SK-N-MC (cell line): ENCODE results near the gene BMPR1A.

Experiments used
- DNase-seq: peaks from one replicate; pipeline ENCODE4 v3.0.0-alpha.2; 2011; ENCODE audit warnings: low read depth, low spot score
- H3K27ac ChIP-seq: fragments of 200-600 bp; sonication (generic); 2 replicates; pipeline ENCODE4 v1.5.1; 2016; ENCODE audit warnings: mixed run types
- H3K36me3 ChIP-seq: fragments of 200-600 bp; sonication (generic); 2 replicates; pipeline ENCODE4 v1.6.1; 2017; ENCODE audit warnings: antibody characterized with exemption, low read length, mixed read lengths; ENCODE audit not compliant: insufficient read depth
- H3K4me3 ChIP-seq: fragments of 200-600 bp; sonication (generic); 2 replicates; pipeline ENCODE4 v1.5.1; 2016
- H3K9ac ChIP-seq: fragments of 200-600 bp; sonication (generic); 2 replicates; pipeline ENCODE4 v1.8.0; 2017; ENCODE audit warnings: mixed run types, mixed read lengths; ENCODE audit not compliant: insufficient read length
- H3K9me3 ChIP-seq: fragments of 200-600 bp; sonication (generic); 2 replicates; pipeline ENCODE4 v1.6.1; 2017; ENCODE audit warnings: low read depth, mild to moderate bottlenecking, antibody characterized with exemption, low read length, moderate library complexity, mixed read lengths
- EZH2 ChIP-seq: fragments of 200-600 bp; sonication (generic); IDR thresholded peaks from one replicate; pipeline ENCODE4 v1.6.1; 2017; ENCODE audit warnings: antibody characterized with exemption
- FOXP2 ChIP-seq: optimal IDR thresholded peaks from 2 replicates; pipeline ENCODE3; 2011; ENCODE audit warnings: mild to moderate bottlenecking, moderate library complexity; ENCODE audit not compliant: insufficient read depth; ENCODE audit errors: extremely low read length, control extremely low read depth
- POLR2AphosphoS5 ChIP-seq: IDR thresholded peaks from 2 replicates; pipeline ENCODE4 v1.6.1; 2012; ENCODE audit warnings: mild to moderate bottlenecking, low read depth, low read length, borderline replicate concordance

BMPR1A gene

DNA sequence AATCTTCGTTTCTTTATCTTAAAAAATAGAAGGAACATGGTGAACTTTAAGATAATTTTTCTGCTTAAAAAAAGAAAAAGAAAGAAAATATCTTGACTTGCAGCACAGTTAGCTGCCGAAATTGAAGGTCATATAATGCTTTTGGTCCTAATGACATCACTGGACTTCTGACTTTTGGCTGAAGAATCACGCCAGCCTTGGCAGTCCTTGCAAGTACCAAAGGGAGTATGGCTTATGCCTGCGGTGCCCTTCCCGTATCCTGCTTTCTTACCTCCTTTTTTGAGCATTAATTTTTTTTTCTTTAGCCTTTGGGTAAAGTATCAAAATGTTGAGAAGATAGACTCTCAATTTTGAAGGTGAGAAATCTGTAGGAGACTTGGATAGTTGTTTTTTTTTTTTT, 7.0 kb downstream of the BMPR1A start:
- no peak for DNase-seq
- no peak for TF ChIP-seq FOXP2
- TF ChIP-seq POLR2AphosphoS5: no peak
- no peak for TF ChIP-seq EZH2
- Histone ChIP-seq H3K9me3 (no peaks in the 10 kb centered on the region), H3K4me3 (no peak overlapping the region), H3K9ac (no peak overlapping the region), H3K36me3 (no peaks in the 10 kb centered on the region), H3K27ac (no peak overlapping the region)

DNA sequence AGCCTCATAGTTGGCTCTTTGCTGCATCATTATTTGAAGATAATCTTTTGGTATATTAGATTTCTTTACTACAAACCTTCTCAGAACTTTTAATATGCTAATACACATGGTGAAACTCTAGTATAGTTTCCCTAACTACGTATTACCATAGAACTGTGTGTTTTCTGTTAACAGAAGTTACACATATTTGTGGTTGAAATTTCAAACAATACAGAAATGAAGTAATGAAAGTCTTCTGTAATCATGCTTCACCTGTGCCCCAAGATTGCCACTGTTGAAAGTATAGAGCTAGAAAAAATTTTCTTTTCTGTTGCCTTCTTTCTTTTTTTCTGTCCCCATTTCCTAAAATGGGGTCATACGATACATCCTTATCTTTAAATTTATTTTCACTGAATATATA, 9.1 kb downstream of the BMPR1A start:
- no peak for DNase-seq
- no peak for TF ChIP-seq FOXP2
- no peak for TF ChIP-seq POLR2AphosphoS5
- no peak for TF ChIP-seq EZH2
- H3K9me3 ChIP-seq: no peaks in the 10 kb centered on the region
- H3K4me3 ChIP-seq: no peak overlapping the region
- H3K36me3 ChIP-seq: no peaks in the 10 kb centered on the region
- H3K27ac ChIP-seq: no peak overlapping the region
- H3K9ac ChIP-seq: no peak overlapping the region

DNA sequence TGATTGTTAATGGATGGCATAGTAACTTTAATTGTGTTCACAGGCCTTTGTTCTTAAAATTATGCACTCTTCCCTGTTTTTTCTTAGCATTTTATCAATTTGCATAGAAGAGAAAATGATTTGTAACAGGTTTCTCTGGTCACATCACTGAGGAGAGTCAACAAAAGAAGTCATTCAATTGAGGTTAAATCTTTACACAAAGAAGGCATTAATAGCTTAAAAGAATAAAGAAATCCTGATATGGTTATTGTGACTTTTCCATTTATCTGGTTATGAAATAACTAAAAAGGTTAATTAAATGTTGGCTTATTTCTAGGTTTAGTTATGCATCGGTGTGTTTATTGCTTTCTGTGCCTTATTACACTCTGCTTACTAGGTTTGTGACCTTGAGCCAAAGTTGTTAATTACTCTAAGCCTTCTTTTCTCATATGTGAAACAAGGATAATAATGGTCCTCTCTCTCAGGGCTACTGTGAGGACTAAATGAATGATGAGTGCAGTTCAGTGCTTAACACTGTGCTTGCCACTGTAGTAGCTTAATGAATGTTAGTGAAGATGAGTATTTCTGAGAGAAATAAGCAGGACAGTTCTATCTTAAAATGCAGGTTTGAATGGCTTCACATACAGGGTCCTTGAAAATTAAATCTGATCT, 12.1 kb downstream of the BMPR1A start:
- DNase-seq: no peak

DNA sequence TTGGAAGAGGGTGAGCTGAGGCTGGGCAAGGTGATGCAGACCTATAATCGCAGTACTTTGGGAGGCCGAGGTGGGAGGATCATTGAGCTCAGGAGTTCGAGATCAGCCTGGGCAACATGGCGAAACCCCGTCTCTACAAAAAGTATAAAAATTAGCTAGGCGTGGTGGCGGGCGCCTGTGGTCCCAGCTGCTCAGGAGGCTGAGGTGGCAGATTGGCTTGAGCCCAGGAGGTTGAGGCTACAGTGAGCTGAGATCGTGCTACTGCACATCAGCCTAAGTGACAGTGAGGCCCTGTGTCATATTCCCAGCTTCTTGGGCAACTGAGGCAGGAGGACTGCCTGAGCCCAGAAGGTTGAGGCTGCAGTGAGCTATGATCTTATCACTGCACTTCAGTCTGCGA, 13.6 kb downstream of the BMPR1A start:
- no peak overlapping the region for H3K9ac ChIP-seq
- H3K9me3 ChIP-seq: no peaks in the 10 kb centered on the region
- no peak overlapping the region for H3K27ac ChIP-seq
- no peak for TF ChIP-seq POLR2AphosphoS5
- H3K4me3 ChIP-seq: no peak overlapping the region
- no peaks in the 10 kb centered on the region for H3K36me3 ChIP-seq
- DNase-seq: no peak

More for the DNA sequence above, 12.1 kb downstream of the BMPR1A start:
- Histone ChIP-seq H3K4me3 (no peak overlapping the region), H3K9me3 (no peaks in the 10 kb centered on the region), H3K9ac (no peak overlapping the region), H3K27ac (no peak overlapping the region), H3K36me3 (no peaks in the 10 kb centered on the region)
- TF ChIP-seq POLR2AphosphoS5 (no peak), FOXP2 (no peak), EZH2 (no peak)

DNA sequence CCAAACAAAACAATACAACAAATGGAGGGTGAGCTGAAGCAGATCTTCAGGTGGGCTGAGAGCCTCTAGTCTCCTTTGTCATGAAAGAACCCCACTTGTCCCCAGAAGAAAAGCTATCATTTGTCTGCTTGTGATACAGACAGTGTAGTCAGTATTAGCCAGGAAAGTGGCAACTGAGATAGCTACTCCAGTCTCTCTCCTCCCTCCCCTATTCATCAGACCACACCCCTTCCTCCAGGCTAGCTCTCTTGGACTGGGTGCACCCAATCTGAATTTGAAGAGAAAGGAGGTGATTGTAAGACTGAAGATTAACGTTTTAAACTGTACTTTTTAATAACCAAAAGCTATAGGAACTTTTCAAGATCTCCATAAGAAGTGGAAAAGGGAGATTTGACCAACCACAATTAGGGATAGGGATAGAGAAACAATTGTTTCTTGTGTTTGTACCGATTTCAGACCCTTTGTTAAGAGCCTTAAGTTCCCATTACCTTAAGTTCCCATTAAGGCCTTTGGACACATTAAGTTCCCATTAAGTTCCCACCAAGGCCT, 14.1 kb downstream of the BMPR1A start:
- H3K9me3 ChIP-seq: no peaks in the 10 kb centered on the region
- no peaks in the 10 kb centered on the region for H3K36me3 ChIP-seq
- no peak for DNase-seq
- no peak for TF ChIP-seq FOXP2
- no peak for TF ChIP-seq POLR2AphosphoS5
- no peak for TF ChIP-seq EZH2
- no peak overlapping the region for H3K27ac ChIP-seq
- no peak overlapping the region for H3K4me3 ChIP-seq
- no peak overlapping the region for H3K9ac ChIP-seq

DNA sequence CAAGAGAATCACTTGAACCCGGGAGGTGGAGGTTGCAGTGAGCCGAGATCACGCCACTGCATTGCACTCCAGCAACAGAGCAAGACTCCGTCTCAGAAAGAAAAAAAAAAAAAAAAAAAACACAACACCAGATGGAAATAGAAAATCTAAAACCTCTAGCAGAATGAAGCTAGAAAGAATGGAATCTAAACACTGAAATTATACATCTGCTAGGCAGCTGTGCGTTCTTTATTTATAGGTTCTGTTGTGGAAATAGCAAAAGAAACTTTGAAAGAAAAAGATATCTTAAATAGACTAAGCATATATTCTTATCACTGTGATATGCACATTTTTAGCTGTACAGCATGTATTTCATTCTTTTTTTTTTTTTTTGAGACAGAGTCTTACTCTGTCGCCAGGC, 17.1 kb downstream of the BMPR1A start:
- DNase-seq: no peak
- no peaks in the 10 kb centered on the region for H3K9me3 ChIP-seq
- H3K36me3 ChIP-seq: no peaks in the 10 kb centered on the region

DNA sequence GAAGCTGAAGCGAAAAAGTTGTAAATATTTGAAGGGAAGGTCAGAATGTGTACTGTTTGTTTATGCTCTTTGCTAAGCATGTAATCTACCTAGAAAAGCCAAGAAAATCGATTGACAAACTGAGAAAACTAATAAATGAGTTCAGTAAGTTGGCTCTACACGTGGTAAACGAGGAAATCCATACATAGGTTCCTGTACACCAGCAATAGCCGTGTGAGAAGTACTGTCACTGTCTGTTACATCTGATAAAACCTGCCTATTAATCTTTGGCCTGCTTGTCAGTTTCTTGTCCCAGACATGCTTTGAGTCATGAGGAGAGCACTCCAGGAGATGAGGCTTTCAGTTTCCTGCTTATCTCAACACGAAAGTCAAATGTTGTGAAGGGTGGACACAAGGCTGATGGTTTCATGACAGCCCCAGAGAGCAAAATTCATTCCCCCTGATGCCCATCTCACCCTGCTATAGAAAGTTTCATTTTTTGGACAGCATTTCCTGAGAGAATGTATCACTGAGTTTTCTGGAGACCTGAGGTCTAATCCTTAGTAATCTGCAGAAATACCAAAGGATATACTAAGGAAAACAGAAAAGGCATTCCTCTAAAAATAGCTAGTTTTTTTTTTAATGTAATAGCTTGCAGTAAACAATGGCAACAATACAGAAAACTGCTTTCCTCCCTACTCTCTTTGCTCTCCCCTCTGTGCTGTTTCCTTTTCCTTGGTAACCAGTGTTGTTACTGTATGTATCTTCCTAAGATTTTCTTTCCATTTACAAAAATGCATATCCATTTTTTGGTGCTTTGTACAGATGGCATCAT, 18.8 kb downstream of the BMPR1A start:
- H3K9ac ChIP-seq: no peak overlapping the region
- H3K36me3 ChIP-seq: no peaks in the 10 kb centered on the region
- DNase-seq: no peak
- H3K9me3 ChIP-seq: no peaks in the 10 kb centered on the region
- H3K27ac ChIP-seq: no peak overlapping the region
- no peak for TF ChIP-seq FOXP2
- no peak for TF ChIP-seq POLR2AphosphoS5
- TF ChIP-seq EZH2: no peak
- no peak overlapping the region for H3K4me3 ChIP-seq

More for the DNA sequence above, 17.1 kb downstream of the BMPR1A start:
- Histone ChIP-seq H3K4me3 (no peak overlapping the region), H3K27ac (no peak overlapping the region), H3K9ac (no peak overlapping the region)
- TF ChIP-seq FOXP2: no peak
- no peak for TF ChIP-seq EZH2
- TF ChIP-seq POLR2AphosphoS5: no peak

DNA sequence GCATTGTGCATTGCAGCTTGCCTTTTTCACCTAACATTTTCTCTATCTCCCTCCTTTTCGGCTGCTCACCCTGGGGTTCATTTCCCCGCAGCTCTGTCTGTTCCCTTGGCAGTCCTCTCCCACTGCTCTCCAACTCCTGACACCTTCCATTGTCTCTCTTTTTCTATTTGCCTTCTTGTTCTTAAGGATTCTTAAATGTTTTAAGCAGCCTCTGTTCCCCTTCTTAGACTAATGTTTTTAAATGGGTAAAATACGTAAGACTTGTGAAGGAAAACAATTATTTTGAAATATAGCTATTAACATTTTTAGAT, 19.4 kb downstream of the BMPR1A start:
- Histone ChIP-seq H3K4me3 (no peak overlapping the region), H3K27ac (no peak overlapping the region), H3K9ac (no peak overlapping the region), H3K36me3 (no peaks in the 10 kb centered on the region), H3K9me3 (no peaks in the 10 kb centered on the region)
- no peak for DNase-seq
- TF ChIP-seq EZH2: no peak
- no peak for TF ChIP-seq POLR2AphosphoS5
- TF ChIP-seq FOXP2: no peak

DNA sequence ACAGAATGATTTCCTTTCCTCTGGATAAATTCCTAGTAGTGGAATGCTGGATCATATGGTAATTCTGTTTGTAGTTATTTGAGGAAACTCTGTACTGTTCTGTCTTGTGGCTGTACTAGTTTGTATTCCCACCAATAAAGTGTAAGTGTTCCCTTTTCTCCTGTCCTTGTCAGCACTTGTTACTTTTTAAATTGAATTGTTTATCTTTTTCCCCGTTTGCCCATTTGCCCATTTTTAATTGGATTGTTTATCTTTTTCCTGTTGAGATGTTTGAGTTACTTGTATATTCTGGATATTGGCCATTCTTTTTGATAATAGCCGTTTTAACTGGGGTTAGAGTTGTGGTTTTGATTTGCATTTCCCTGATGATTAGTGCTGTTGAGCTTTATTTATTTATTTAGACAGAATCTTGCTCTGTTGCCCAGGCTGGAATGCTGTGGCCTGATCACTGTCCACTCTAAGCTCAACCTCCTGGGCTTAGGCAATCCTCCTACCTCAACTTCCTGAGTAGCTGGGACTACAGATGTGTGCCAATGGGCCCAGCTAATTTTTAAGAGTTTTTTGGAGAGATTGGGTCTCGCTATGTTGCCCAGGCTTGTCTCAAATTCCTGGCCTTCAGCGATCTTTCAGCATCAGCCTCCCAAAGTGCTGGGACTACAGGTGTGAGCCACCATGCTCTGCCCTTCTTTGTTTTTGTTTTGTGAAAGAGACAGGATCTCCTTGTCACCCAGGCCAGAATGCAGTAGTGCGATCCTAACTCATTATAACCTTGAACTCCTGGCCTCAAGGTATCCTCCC, 23.0 kb downstream of the BMPR1A start:
- TF ChIP-seq FOXP2 (no peak), POLR2AphosphoS5 (no peak), EZH2 (no peak)
- H3K4me3 ChIP-seq: no peak overlapping the region
- no peak overlapping the region for H3K27ac ChIP-seq
- H3K36me3 ChIP-seq: no peaks in the 10 kb centered on the region
- no peak overlapping the region for H3K9ac ChIP-seq
- H3K9me3 ChIP-seq: no peaks in the 10 kb centered on the region
- no peak for DNase-seq
